Measurements from ENCODE around the gene EHMT1. TPM values are rescaled to one million over a fixed set of nuclear protein-coding genes. Genes with fewer than 3 reads are reported as not detected.

The EHMT1 gene
- total and polyA plus RNA-seq, 2 of the 13 experiments (the other 11 are each of a cell fraction or from before 2014, with no cell fraction given), result 23.0 to 27.1 TPM

DNA sequence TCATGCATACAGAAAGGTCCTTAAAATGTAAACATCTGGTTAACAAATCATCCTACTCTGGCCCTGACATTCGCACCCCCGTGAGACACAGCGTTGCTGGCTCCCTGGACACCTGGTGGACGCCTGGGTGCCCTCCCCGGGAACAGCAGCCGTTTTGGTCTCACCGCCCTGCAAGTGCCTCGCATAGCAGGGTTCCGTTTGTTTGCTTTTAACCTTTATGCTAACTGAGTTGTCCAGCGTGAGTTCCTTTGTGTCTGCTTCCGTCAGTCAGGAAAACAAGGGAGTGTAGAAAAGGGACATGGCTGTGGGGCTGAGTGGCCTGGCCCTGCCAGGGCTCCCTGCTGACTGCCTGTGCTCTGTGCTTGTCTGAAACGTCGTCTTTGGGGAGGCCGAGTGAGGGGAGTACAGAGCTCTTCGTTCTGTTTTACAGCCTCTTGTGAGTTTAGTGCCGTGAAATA, 166.9 kb downstream of the EHMT1 start (continued):
- no peak for TF ChIP-seq AHR (CRISPR knock-in tag; IDR thresholded peaks at IDR 0.05)
- TF ChIP-seq ZNF670 (CRISPR knock-in tag; IDR thresholded peaks at IDR 0.05; ENCODE audit: borderline replicate concordance), result no peak
- TF ChIP-seq GABPB1 (CRISPR knock-in tag; IDR thresholded peaks at IDR 0.05), result no peak
- no peak for TF ChIP-seq ZC3H4 (CRISPR knock-in tag; IDR thresholded peaks at IDR 0.05; ENCODE audit: borderline replicate concordance)
- TF ChIP-seq FLYWCH1 (CRISPR knock-in tag; IDR thresholded peaks at IDR 0.05), result no peak
- TF ChIP-seq ZSCAN22 (CRISPR knock-in tag; IDR thresholded peaks at IDR 0.05), result no peak
- no peak for TF ChIP-seq ZMYM2 (CRISPR knock-in tag; IDR thresholded peaks at IDR 0.05)
- TF ChIP-seq, protein P1, sequence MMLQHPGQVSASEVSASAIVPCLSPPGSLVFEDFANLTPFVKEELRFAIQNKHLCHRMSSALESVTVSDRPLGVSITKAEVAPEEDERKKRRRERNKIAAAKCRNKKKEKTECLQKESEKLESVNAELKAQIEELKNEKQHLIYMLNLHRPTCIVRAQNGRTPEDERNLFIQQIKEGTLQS (CRISPR knock-in tag; IDR thresholded peaks at IDR 0.05), result no peak
- no peak for TF ChIP-seq ZNF12 (CRISPR knock-in tag; IDR thresholded peaks at IDR 0.05)
- TF ChIP-seq HDAC1 (CRISPR knock-in tag; IDR thresholded peaks at IDR 0.05), result peak; percentile 62
- TF ChIP-seq ZNF274 (CRISPR knock-in tag; IDR thresholded peaks at IDR 0.05), result no peak
- no peak for TF ChIP-seq MATR3 (CRISPR knock-in tag; IDR thresholded peaks at IDR 0.05)
- TF ChIP-seq ZNF20 (CRISPR knock-in tag; IDR thresholded peaks at IDR 0.05), result no peak
- TF ChIP-seq MEIS2 (CRISPR knock-in tag; IDR thresholded peaks at IDR 0.05), result no peak
- TF ChIP-seq, protein P2, sequence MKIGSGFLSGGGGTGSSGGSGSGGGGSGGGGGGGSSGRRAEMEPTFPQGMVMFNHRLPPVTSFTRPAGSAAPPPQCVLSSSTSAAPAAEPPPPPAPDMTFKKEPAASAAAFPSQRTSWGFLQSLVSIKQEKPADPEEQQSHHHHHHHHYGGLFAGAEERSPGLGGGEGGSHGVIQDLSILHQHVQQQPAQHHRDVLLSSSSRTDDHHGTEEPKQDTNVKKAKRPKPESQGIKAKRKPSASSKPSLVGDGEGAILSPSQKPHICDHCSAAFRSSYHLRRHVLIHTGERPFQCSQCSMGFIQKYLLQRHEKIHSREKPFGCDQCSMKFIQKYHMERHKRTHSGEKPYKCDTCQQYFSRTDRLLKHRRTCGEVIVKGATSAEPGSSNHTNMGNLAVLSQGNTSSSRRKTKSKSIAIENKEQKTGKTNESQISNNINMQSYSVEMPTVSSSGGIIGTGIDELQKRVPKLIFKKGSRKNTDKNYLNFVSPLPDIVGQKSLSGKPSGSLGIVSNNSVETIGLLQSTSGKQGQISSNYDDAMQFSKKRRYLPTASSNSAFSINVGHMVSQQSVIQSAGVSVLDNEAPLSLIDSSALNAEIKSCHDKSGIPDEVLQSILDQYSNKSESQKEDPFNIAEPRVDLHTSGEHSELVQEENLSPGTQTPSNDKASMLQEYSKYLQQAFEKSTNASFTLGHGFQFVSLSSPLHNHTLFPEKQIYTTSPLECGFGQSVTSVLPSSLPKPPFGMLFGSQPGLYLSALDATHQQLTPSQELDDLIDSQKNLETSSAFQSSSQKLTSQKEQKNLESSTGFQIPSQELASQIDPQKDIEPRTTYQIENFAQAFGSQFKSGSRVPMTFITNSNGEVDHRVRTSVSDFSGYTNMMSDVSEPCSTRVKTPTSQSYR (CRISPR knock-in tag; IDR thresholded peaks at IDR 0.05; ENCODE audit: borderline replicate concordance), result peak; percentile 30; the same call in 1 of the 2 replicates
- TF ChIP-seq CHD4 (IDR thresholded peaks at IDR 0.05; ENCODE audit: borderline replicate concordance, low read length), result no peak
- TF ChIP-seq SIX4 (CRISPR knock-in tag; IDR thresholded peaks at IDR 0.05), result no peak
- TF ChIP-seq ZNF547 (CRISPR knock-in tag; IDR thresholded peaks at IDR 0.05), result no peak
- TF ChIP-seq, protein P3, sequence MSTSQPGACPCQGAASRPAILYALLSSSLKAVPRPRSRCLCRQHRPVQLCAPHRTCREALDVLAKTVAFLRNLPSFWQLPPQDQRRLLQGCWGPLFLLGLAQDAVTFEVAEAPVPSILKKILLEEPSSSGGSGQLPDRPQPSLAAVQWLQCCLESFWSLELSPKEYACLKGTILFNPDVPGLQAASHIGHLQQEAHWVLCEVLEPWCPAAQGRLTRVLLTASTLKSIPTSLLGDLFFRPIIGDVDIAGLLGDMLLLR (CRISPR knock-in tag; IDR thresholded peaks at IDR 0.05), result no peak
- no peak for TF ChIP-seq ZKSCAN5 (CRISPR knock-in tag; IDR thresholded peaks at IDR 0.05)
- TF ChIP-seq MZF1 (CRISPR knock-in tag; IDR thresholded peaks at IDR 0.05; ENCODE audit: borderline replicate concordance), result no peak
- TF ChIP-seq ZNF33B (CRISPR knock-in tag; IDR thresholded peaks at IDR 0.05), result no peak
- TF ChIP-seq, protein P4, sequence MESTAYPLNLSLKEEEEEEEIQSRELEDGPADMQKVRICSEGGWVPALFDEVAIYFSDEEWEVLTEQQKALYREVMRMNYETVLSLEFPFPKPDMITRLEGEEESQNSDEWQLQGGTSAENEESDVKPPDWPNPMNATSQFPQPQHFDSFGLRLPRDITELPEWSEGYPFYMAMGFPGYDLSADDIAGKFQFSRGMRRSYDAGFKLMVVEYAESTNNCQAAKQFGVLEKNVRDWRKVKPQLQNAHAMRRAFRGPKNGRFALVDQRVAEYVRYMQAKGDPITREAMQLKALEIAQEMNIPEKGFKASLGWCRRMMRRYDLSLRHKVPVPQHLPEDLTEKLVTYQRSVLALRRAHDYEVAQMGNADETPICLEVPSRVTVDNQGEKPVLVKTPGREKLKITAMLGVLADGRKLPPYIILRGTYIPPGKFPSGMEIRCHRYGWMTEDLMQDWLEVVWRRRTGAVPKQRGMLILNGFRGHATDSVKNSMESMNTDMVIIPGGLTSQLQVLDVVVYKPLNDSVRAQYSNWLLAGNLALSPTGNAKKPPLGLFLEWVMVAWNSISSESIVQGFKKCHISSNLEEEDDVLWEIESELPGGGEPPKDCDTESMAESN (CRISPR knock-in tag; conservative IDR thresholded peaks at IDR 0.05), result no peak
- no peak for TF ChIP-seq ZNF619 (CRISPR knock-in tag; IDR thresholded peaks at IDR 0.05)
- no peak for TF ChIP-seq SALL2 (CRISPR knock-in tag; IDR thresholded peaks at IDR 0.05)

Measured in HepG2 (cell line).